ENCODE results near the gene CHAD. TPM values are rescaled to one million over a fixed set of nuclear protein-coding genes. Genes with fewer than 3 reads are reported as not detected.
"Not testable (repeated sequence)": the region's sequence is repeated elsewhere in the genome, so short reads cannot be mapped to it uniquely, and the experiment has no call there.

Gene CHAD
- polyA plus RNA-seq, 1 of the 3 experiments (the other 2 are of a cell fraction) = not detected

DNA sequence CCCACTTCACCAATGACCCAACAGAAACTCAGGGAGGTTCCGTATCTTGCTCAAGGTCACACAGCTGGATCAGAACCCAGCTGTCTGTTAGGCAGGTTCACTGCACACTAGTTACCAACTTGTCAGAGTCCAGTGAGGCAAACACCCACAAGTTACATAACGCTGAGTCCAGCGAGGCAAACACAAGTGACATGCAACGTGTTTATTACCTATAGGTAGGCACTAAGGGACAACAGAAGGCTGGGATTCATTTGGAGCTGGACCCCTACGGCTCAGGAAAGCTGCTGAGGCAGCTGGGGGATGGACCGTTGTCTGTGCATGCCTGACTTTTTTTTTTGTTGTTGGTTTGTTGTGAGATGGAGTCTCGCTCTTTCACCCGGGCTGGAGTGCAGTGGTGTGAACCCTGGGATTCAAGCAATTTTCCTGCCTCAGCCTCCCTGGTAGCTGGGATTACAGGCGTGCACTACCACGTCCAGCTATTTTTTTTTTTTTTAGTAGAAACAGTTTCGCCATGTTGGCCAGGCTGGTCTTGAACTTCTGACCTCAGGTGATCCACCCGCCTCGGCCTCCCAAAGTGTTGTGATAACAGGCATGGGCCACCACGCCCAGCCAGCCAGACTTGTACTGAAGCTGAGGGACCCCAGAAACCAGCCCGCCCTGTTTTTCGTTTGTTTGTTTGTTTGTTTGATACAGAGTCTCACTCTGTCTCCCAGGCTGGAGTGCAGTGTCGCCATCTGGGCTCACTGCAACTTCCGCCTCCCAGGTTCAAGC is 8.1 kb upstream of the CHAD start:
- Histone ChIP-seq H3K36me3 (replicated peaks in 1 of 2; ENCODE audit: control insufficient read depth in 1 of 2, insufficient read depth in 2 of 2, low read length in 1 of 2) (peaks cover 0 to 13% of the 10 kb centered on the region in 2 experiments), H3K27ac (ENCODE audit: low read depth in 2 of 2, low read length in 1 of 2) (no peak overlapping the region), H3K4me2 (no peak overlapping the region), H3F3A (replicated peaks; ENCODE audit: insufficient read depth) (peaks cover 14% of the 10 kb centered on the region), H4K20me1 (ENCODE audit: insufficient read depth) (no peaks in the 10 kb centered on the region), H3K9ac (no peak overlapping the region), H3K9me3 (no peaks in the 10 kb centered on the region), H3K4me1 (ENCODE audit: control insufficient read depth in 1 of 2, insufficient read depth in 2 of 2, low read depth in 1 of 2, low read length in 1 of 2) (peaks cover 7 to 17% of the 10 kb centered on the region in 2 experiments; a peak in 2 of 4 replicates), H3K79me2 (ENCODE audit: insufficient read depth) (peaks cover 16% of the 10 kb centered on the region), H3K4me3 (ENCODE audit: low read depth in 2 of 2, low read length in 1 of 2) (no peak overlapping the region), H3K27me3 (ENCODE audit: insufficient read depth) (no peaks in the 10 kb centered on the region), H2AFZ (ENCODE audit: low read depth) (no peak overlapping the region), H3K9me2 (no peaks in the 10 kb centered on the region)
- ChIA-PET POLR2A (no interaction called here), CTCF (interaction anchor here (1.3 to 5.9 kb wide), 6 partner anchors 8 to 115 kb away, joined by 3 to 85 read pairs (median 21); partner anchors contain the start of genes CHAD and LRRC59)
- 91% methylated on average over 18 of the region's 18 CpGs for WGBS (ENCODE audit: low lambda C conversion rate)
- no peak for DNase-seq
- TF ChIP-seq, protein P1, sequence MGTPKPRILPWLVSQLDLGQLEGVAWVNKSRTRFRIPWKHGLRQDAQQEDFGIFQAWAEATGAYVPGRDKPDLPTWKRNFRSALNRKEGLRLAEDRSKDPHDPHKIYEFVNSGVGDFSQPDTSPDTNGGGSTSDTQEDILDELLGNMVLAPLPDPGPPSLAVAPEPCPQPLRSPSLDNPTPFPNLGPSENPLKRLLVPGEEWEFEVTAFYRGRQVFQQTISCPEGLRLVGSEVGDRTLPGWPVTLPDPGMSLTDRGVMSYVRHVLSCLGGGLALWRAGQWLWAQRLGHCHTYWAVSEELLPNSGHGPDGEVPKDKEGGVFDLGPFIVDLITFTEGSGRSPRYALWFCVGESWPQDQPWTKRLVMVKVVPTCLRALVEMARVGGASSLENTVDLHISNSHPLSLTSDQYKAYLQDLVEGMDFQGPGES (IDR thresholded peaks at IDR 0.05; ENCODE audit: low read depth, low read length) = no peak
- TF ChIP-seq GATA2 (CRISPR knock-in tag; IDR thresholded peaks at IDR 0.05) (no peak), YY1 (IDR thresholded peaks at IDR 0.05; ENCODE audit: low read depth) (no peak), POLR2AphosphoS5 (IDR thresholded peaks at IDR 0.05; ENCODE audit: low read depth, low read length) (no peak), RAD21 (IDR thresholded peaks at IDR 0.05; ENCODE audit: low read length) (no peak), EP300 (IDR thresholded peaks at IDR 0.05; ENCODE audit: borderline replicate concordance in 1 of 2, low read depth in 1 of 2, low read length in 1 of 2) (no peak), FOSL2 (IDR thresholded peaks at IDR 0.05; ENCODE audit: borderline replicate concordance, low read depth) (no peak), RXRA (IDR thresholded peaks at IDR 0.05; ENCODE audit: borderline replicate concordance, low read depth) (no peak)
- TF ChIP-seq, protein P2, sequence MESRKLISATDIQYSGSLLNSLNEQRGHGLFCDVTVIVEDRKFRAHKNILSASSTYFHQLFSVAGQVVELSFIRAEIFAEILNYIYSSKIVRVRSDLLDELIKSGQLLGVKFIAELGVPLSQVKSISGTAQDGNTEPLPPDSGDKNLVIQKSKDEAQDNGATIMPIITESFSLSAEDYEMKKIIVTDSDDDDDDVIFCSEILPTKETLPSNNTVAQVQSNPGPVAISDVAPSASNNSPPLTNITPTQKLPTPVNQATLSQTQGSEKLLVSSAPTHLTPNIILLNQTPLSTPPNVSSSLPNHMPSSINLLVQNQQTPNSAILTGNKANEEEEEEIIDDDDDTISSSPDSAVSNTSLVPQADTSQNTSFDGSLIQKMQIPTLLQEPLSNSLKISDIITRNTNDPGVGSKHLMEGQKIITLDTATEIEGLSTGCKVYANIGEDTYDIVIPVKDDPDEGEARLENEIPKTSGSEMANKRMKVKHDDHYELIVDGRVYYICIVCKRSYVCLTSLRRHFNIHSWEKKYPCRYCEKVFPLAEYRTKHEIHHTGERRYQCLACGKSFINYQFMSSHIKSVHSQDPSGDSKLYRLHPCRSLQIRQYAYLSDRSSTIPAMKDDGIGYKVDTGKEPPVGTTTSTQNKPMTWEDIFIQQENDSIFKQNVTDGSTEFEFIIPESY (IDR thresholded peaks at IDR 0.05; ENCODE audit: borderline replicate concordance, low read depth) = no peak
- TF ChIP-seq, protein P3, sequence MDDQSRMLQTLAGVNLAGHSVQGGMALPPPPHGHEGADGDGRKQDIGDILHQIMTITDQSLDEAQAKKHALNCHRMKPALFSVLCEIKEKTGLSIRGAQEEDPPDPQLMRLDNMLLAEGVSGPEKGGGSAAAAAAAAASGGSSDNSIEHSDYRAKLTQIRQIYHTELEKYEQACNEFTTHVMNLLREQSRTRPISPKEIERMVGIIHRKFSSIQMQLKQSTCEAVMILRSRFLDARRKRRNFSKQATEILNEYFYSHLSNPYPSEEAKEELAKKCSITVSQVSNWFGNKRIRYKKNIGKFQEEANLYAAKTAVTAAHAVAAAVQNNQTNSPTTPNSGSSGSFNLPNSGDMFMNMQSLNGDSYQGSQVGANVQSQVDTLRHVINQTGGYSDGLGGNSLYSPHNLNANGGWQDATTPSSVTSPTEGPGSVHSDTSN (IDR thresholded peaks at IDR 0.05) = no peak
- TF ChIP-seq, protein P4, sequence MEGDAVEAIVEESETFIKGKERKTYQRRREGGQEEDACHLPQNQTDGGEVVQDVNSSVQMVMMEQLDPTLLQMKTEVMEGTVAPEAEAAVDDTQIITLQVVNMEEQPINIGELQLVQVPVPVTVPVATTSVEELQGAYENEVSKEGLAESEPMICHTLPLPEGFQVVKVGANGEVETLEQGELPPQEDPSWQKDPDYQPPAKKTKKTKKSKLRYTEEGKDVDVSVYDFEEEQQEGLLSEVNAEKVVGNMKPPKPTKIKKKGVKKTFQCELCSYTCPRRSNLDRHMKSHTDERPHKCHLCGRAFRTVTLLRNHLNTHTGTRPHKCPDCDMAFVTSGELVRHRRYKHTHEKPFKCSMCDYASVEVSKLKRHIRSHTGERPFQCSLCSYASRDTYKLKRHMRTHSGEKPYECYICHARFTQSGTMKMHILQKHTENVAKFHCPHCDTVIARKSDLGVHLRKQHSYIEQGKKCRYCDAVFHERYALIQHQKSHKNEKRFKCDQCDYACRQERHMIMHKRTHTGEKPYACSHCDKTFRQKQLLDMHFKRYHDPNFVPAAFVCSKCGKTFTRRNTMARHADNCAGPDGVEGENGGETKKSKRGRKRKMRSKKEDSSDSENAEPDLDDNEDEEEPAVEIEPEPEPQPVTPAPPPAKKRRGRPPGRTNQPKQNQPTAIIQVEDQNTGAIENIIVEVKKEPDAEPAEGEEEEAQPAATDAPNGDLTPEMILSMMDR (IDR thresholded peaks at IDR 0.05) = no peak
- TF ChIP-seq, protein P5, sequence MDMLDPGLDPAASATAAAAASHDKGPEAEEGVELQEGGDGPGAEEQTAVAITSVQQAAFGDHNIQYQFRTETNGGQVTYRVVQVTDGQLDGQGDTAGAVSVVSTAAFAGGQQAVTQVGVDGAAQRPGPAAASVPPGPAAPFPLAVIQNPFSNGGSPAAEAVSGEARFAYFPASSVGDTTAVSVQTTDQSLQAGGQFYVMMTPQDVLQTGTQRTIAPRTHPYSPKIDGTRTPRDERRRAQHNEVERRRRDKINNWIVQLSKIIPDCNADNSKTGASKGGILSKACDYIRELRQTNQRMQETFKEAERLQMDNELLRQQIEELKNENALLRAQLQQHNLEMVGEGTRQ (IDR thresholded peaks at IDR 0.05; ENCODE audit: borderline replicate concordance, low read depth, low read length) = no peak

DNA sequence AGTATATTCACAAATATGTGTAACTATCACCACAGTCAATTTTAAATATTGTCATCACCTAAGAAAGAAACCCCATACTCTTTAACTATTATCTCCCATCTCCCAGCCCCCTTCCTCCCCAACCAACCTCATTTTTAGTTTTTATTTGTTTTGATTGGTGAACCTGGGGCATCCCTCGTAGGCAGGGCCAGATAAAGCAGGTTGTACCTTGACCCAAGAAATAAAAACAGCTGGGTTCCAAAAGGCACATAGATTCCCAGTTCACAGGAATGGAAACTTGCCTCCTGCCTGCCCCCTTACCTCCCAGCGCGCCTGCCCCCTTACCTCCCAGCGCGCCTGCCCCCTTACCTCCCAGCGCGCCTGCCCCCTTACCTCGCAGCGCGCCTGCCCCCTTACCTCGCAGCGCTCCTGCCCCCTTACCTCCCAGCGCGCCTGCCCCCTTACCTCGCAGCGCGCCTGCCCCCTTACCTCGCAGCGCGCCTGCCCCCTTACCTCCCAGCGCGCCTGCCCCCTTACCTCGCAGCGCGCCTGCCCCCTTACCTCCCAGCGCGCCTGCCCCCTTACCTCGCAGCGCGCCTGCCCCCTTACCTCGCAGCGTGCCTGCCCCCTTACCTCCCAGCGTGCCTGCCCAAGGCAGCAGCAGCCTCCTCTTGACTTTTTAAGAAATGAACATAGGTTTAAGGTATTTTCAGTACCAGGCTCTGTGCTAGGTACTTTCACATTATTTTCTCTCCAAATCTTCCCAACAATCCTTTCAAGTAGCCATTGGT is 7.3 kb upstream of the CHAD start:
- H3K9me3 ChIP-seq; H3K4me2 ChIP-seq; H3K27ac ChIP-seq (ENCODE audit: low read depth in 2 of 2, low read length in 1 of 2); H2AFZ ChIP-seq (ENCODE audit: low read depth); DNase-seq; H3K27me3 ChIP-seq (ENCODE audit: insufficient read depth); H4K20me1 ChIP-seq (ENCODE audit: insufficient read depth); H3K4me3 ChIP-seq (ENCODE audit: low read depth in 2 of 2, low read length in 1 of 2); H3K9ac ChIP-seq; H3K9me2 ChIP-seq; POLR2A ChIA-PET: not testable (repeated sequence)
- WGBS (ENCODE audit: low lambda C conversion rate) = 74% methylated on average over 33 of the region's 33 CpGs
- CTCF ChIA-PET = interaction anchor here (0.9 to 5.9 kb wide), 9 partner anchors 9 to 114 kb away, joined by 3 to 85 read pairs (median 4); partner anchors contain the start of gene LRRC59
- peaks cover 14% of the 10 kb centered on the region for H3F3A ChIP-seq (replicated peaks; ENCODE audit: insufficient read depth)
- H3K4me1 ChIP-seq (ENCODE audit: control insufficient read depth in 1 of 2, insufficient read depth in 2 of 2, low read depth in 1 of 2, low read length in 1 of 2) = peaks cover 7 to 17% of the 10 kb centered on the region in 2 experiments; a peak in 2 of 4 replicates
- H3K36me3 ChIP-seq (replicated peaks in 1 of 2; ENCODE audit: control insufficient read depth in 1 of 2, insufficient read depth in 2 of 2, low read length in 1 of 2) = peaks cover 0 to 10% of the 10 kb centered on the region in 2 experiments
- H3K79me2 ChIP-seq (ENCODE audit: insufficient read depth) = peaks cover 16% of the 10 kb centered on the region
